ENCODE measurements around the gene CAPN14. TPM values are rescaled to one million over a fixed set of nuclear protein-coding genes. Genes with fewer than 3 reads are reported as not detected.

CAPN14 gene
- total RNA-seq, 2 experiments from 2014 or later: 0.26 to 0.33 TPM

DNA sequence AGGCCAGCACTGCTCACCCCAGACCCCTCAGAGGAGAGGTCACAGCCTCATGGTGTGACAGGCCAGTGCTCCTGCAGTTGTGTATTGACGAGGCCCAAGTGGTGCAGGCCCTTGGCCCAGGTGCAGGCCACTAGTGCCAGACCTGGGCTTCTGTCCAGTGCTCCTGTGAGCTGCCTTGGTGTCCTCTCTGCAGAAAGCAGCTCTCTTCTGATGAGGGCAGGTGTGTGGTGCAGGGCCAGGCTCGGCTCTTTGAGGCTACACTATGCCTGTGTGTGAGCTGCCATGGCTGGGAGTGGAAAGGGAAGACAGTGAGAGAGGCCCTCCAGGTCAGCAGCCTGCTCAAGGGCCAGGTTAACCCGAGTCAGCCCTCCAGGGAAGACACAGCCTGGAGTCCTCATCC, 33.7 kb upstream of the CAPN14 start:
- H3K27me3 Mint-ChIP-seq: no peaks in the 10 kb centered on the region
- no peaks in the 10 kb centered on the region for H3K36me3 Mint-ChIP-seq
- H3K4me3 Mint-ChIP-seq: no peak overlapping the region
- no peak for ATAC-seq
- no peaks in the 10 kb centered on the region for H3K9me3 Mint-ChIP-seq (ENCODE audit: low read depth)
- peaks cover 2% of the 10 kb centered on the region for H3K4me1 Mint-ChIP-seq
- no peak overlapping the region for H3K27ac Mint-ChIP-seq
- DNase-seq: no peak
- CTCF ChIA-PET: no interaction called here

DNA sequence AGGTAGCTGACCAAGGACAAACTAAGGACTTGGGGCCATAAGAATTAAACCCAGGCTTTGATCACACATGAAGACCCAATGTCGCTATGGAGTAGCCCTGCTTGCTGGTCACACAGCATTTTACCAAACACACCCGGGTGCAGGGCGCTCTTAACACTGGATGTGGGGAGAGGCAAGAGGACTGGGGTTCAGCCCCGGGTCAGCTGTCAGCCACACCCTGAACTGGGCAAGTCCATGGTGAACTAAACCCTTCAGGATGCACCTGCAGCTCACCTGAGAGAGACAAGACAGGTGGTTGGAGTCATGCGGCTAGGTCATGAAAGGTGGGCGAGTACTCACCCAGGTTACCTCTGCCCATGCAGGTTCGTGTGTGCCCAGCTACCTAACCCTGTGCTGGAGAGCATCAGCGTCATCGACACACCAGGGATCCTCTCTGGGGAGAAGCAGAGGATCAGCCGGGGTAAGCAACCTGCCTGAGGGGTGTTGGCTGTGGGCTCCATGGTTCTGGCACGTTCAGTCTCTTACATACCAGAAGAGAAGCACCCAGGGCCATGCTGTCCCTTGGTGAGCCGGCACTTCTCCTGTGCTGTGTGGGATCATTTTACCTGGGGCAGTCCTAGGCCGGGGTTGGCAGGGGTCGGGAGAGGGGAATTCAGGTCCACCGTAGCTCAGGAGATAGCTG, 31.8 kb upstream of the CAPN14 start:
- peaks cover 2% of the 10 kb centered on the region for H3K4me1 Mint-ChIP-seq
- no peaks in the 10 kb centered on the region for H3K27me3 Mint-ChIP-seq
- CTCF ChIA-PET: no interaction called here
- DNase-seq (no peak), ATAC-seq (peak; percentile 9)
- H3K9me3 Mint-ChIP-seq (ENCODE audit: low read depth): no peaks in the 10 kb centered on the region
- no peak overlapping the region for H3K4me3 Mint-ChIP-seq
- H3K27ac Mint-ChIP-seq: no peak overlapping the region
- no peaks in the 10 kb centered on the region for H3K36me3 Mint-ChIP-seq

DNA sequence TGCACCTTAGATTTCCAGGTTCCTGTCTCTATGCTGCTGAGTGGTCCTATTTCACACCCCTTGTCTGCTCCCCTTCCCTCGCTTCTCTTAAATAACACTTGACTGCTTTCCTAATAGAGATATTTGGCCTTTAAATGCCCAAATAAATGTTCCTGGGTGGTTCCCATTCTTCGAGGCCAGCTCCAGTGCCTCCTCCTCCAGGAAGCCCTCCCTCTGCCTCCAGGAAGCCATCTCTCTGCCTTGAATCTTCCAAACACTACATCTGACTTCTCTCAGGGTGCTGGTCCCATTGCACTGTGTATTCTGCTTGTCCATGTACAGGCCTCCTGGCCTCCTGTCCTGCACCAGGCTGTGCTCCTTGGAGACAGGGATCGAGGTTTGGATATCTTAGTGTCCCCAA, 30.8 kb upstream of the CAPN14 start:
- CTCF ChIA-PET: no interaction called here
- H3K4me1 Mint-ChIP-seq: no peaks in the 10 kb centered on the region

DNA sequence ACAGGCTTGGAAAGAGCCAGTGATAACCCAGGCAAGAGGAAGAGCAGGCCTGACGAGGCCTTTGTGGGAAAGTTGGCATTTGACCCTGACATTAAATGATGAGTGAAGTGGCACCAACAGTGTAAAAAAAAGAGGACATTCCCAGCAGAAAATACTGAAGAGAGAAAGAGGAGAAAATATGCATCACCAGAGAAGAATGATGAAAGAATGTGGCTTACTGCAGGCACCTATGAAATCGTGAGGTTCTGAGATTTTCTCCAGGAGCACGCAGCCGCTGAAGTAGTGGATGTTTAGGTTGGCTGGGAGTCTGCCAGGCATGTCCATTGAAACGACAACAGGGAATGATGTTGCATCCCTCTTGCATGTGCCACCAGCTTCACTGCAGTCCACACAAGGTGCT, 30.4 kb upstream of the CAPN14 start:
- ATAC-seq (no peak), DNase-seq (no peak)
- no peak overlapping the region for H3K27ac Mint-ChIP-seq
- H3K4me3 Mint-ChIP-seq: no peak overlapping the region
- CTCF ChIA-PET: no interaction called here
- H3K36me3 Mint-ChIP-seq: no peaks in the 10 kb centered on the region
- no peaks in the 10 kb centered on the region for H3K27me3 Mint-ChIP-seq
- H3K9me3 Mint-ChIP-seq (ENCODE audit: low read depth): no peaks in the 10 kb centered on the region
- H3K4me1 Mint-ChIP-seq: no peaks in the 10 kb centered on the region

More for the DNA sequence above, 30.8 kb upstream of the CAPN14 start:
- Mint-ChIP-seq H3K36me3 (no peaks in the 10 kb centered on the region), H3K4me3 (no peak overlapping the region), H3K9me3 (ENCODE audit: low read depth) (no peaks in the 10 kb centered on the region), H3K27me3 (no peaks in the 10 kb centered on the region), H3K27ac (no peak overlapping the region)
- no peak for DNase-seq
- ATAC-seq: no peak

DNA sequence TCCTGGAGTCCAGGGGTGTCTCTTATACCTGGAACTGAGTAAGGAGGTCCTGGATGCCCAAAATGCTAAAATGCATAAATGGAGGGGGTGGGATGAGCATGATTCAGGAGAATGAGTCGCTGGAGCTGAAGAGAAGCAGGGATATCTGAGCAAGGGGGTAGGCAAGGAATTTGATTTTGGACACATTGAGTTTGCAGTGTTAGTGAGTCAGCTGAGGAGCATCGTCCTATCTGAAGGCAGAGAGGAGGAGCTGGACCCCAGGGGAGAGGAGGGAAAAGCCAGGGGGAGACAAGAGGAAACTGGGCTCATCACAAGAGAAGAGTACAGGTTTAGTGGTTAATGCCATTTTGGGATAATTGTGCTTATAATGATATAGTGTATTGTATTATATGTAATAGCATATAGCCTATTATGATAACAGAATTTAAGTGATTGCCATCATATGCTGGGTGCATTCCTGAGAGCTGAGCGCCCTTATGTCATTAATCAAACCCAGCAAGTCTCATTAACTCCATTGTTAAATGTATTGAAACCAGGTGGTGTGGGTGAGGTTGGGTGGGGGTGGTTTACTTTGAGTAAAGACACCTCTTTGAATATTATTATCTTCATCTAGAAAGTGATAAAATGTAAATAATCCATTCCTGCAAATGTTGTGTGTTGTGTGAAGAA, 29.0 kb upstream of the CAPN14 start:
- Mint-ChIP-seq H3K4me1 (peaks cover 9% of the 10 kb centered on the region), H3K36me3 (no peaks in the 10 kb centered on the region), H3K27me3 (no peaks in the 10 kb centered on the region), H3K9me3 (ENCODE audit: low read depth) (no peaks in the 10 kb centered on the region), H3K27ac (no peak overlapping the region), H3K4me3 (no peak overlapping the region)
- ATAC-seq (no peak), DNase-seq (no peak)
- CTCF ChIA-PET: no interaction called here

DNA sequence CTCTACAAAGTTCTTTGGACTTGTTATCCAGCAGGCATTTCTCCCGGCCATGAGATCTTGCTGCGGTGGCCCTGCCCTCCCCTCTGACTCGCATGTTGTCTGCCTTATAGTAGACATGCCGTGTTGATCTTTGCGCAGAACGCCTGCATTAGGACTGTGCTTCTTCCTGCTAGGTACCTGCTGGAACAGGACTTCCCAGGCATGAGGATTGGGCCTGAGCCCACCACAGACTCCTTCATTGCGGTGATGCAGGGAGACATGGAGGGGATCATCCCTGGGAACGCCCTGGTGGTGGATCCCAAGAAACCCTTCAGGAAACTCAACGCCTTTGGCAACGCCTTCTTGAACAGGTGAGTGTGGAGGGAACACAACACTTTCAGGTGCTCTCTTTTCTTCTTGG, 26.8 kb upstream of the CAPN14 start:
- no peak for DNase-seq
- CTCF ChIA-PET: no interaction called here

DNA sequence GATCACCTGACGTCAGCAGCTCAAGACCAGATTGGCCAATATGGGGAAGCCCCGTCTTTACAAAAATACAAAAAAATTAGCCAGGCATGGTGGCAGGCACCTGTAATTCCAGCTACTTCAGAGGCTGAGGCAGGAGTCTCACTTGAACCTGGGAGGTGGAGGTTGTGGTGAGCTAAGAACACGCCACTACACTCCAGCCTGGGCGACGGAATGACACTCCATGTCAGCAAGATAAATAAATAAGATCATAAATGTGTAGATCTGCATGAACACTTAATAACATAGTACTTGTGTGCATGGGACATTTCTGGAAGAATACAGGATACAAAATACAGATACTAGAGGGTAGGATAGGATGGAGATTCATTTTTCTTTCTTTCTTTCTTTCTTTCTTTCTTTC, 25.7 kb upstream of the CAPN14 start:
- Mint-ChIP-seq H3K27me3 (no peaks in the 10 kb centered on the region), H3K36me3 (no peaks in the 10 kb centered on the region), H3K4me1 (peaks cover 14% of the 10 kb centered on the region), H3K27ac (no peak overlapping the region), H3K4me3 (no peak overlapping the region), H3K9me3 (ENCODE audit: low read depth) (no peaks in the 10 kb centered on the region)
- ATAC-seq: no peak
- DNase-seq: no peak
- CTCF ChIA-PET: no interaction called here

More for the DNA sequence above, 26.8 kb upstream of the CAPN14 start:
- Mint-ChIP-seq H3K27me3 (no peaks in the 10 kb centered on the region), H3K4me3 (no peak overlapping the region), H3K27ac (no peak overlapping the region), H3K36me3 (no peaks in the 10 kb centered on the region), H3K4me1 (peaks cover 14% of the 10 kb centered on the region), H3K9me3 (ENCODE audit: low read depth) (no peaks in the 10 kb centered on the region)
- no peak for ATAC-seq

DNA sequence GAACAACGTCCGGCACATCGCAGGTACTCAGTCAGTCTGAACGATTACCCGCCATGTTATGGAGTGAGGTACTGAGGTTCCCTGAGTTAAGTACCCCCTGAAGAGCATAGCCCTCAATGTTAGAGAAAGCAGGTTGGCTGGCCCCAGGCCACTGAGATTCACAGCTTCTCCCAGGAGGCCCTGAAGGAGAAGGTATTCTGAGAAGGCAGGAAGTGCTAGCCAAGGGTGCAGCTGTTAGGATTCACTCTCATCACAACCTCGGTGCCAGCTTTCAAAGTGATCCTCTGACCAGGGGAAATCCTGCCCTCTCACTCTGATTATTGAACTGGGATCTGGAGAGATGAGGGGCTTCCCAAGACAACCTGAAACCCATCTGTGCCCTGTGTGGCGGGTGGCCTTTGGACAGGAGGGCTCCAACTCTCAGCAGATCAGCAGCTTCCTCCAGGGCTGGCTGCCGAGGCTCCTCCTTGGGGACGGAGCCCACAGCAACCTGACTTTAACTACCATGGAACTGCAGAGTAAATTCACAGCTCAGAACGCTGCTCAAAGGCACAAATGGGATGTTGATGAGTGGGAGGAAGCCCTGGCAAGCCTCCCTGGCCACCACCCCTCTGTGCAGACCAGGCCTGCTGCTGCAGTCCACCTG, 24.4 kb upstream of the CAPN14 start:
- Mint-ChIP-seq H3K4me1 (peaks cover 14% of the 10 kb centered on the region), H3K36me3 (no peaks in the 10 kb centered on the region), H3K27me3 (no peaks in the 10 kb centered on the region), H3K27ac (no peak overlapping the region), H3K4me3 (no peak overlapping the region), H3K9me3 (ENCODE audit: low read depth) (no peaks in the 10 kb centered on the region)
- DNase-seq (no peak), ATAC-seq (no peak)
- CTCF ChIA-PET: interaction anchor here (1.3 kb wide), 1 partner anchor 530 kb away, joined by 3 read pairs; no protein-coding TSS in a partner anchor

DNA sequence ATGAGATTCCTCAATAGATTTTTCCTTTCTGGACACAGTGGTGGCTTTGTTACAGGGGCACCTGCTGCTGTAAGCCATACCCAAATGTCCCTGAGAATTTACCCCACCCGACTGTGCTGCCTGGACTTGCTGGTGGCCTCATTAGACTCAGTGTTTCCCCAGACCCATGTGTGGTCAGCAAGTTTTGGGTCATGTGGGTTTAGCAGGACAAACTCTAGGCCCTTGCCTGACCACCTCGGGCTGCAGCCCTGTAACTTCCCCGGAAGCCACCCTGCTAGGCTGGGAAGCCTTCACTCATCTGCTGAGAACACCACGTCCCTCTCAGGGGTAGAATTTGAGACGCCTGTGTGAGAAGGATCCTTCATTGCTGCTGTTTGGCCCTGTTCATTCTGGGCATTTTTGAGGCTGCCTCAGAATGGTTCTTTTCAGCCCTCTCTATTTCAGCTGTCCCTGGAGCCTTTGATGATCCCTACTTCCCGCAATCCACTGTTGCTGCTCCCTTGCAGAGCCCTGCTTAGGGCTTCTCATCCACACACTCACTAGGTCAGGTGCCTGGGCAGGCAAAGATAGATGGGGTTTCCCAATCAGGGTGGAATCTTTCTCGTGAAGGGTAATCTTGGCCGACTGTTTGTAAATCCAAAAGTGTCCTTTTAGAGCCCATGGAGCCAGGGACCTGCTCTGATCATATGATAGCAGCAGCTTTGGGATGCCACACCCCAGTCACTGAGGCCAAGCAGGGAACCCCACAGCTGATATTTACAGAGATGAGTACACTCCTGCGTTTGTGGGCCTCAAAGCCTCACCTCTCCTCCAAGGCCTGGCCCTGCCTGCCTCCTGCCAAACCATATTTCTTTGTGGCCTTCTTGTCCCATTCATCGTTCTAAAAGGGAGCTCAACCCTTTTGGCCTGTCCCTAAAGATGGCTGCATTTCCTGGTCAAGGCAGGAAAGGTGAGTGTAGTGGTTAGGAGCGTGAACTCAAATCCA, 23.4 kb upstream of the CAPN14 start:
- ATAC-seq (no peak), DNase-seq (no peak)
- H3K27me3 Mint-ChIP-seq: no peaks in the 10 kb centered on the region
- no peaks in the 10 kb centered on the region for H3K36me3 Mint-ChIP-seq
- no peaks in the 10 kb centered on the region for H3K9me3 Mint-ChIP-seq (ENCODE audit: low read depth)
- H3K4me1 Mint-ChIP-seq: peaks cover 14% of the 10 kb centered on the region
- H3K4me3 Mint-ChIP-seq: no peak overlapping the region
- CTCF ChIA-PET: interaction anchor here (1.3 kb wide), 1 partner anchor 529 kb away, joined by 3 read pairs; no protein-coding TSS in a partner anchor
- H3K27ac Mint-ChIP-seq: no peak overlapping the region

DNA sequence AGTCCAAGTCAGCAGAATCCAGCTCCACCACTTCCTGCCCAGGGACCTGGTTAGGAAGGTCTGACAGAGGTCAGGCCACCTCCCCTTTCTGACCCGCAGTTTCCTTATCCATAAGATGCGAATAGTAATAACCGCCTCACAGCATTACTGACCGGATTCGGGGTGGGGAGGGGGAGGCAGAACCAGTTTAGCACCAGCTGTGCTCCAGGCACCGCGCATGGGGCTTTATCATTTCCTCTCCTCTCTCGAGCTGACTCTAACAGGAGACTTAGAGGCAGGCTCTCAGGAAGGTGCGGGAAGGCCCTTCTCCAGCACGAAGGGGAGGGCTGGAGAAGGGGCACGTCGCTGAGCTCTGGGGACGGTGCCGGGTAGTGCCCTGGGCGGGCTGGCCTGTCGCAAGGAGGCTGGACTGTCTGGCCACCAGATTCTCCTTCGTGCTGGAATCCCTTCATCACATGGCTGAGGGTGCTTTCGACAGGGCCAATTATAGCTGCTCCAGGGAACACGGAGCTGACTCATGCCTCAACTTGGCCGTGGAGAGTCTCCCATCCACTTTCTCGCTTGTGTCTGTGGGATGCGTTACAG, 22.4 kb upstream of the CAPN14 start:
- no peaks in the 10 kb centered on the region for H3K36me3 Mint-ChIP-seq
- H3K27me3 Mint-ChIP-seq: peaks cover 2% of the 10 kb centered on the region
- H3K4me1 Mint-ChIP-seq: peaks cover 18% of the 10 kb centered on the region
- ATAC-seq: no peak
- H3K4me3 Mint-ChIP-seq: no peak overlapping the region
- no peak overlapping the region for H3K27ac Mint-ChIP-seq
- CTCF ChIA-PET: no interaction called here
- no peak for DNase-seq
- no peaks in the 10 kb centered on the region for H3K9me3 Mint-ChIP-seq (ENCODE audit: low read depth)

DNA sequence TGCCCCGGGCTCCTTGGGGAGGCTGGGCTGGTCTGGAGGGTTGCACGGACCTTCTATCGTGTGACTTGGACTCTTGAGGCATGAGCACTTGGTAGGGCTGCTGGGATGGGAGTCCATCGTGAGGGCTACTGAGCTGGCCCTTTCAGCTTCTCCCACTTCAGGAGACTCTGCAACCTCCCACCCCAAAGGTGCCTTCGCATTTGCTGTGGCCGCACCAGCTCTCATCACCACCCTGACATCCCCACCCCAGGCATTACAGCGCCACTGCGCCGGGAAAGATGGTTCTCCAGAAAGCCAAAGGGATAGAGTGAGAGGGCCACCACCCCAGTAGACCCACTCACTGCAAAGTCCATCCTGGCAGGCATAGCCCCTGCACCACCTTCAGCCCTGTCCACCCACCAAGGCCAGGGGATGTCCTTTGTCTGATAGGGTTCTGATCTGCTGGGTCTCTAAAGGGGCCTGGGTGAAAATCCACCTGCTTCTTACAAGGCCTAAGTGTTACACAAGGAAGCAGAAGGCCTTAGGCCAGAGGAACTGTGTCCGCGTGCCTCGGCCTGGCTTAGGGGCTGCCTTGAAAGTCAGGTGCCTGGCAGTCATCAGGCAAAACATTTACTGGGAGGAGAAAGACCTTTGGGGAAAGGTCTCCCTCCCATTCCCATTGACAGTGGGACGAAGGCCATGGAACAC, 21.7 kb upstream of the CAPN14 start:
- Mint-ChIP-seq H3K4me1 (peaks cover 18% of the 10 kb centered on the region), H3K27me3 (peaks cover 2% of the 10 kb centered on the region), H3K4me3 (no peak overlapping the region), H3K27ac (no peak overlapping the region), H3K36me3 (no peaks in the 10 kb centered on the region), H3K9me3 (ENCODE audit: low read depth) (no peaks in the 10 kb centered on the region)
- CTCF ChIA-PET: no interaction called here
- DNase-seq (no peak), ATAC-seq (no peak)

DNA sequence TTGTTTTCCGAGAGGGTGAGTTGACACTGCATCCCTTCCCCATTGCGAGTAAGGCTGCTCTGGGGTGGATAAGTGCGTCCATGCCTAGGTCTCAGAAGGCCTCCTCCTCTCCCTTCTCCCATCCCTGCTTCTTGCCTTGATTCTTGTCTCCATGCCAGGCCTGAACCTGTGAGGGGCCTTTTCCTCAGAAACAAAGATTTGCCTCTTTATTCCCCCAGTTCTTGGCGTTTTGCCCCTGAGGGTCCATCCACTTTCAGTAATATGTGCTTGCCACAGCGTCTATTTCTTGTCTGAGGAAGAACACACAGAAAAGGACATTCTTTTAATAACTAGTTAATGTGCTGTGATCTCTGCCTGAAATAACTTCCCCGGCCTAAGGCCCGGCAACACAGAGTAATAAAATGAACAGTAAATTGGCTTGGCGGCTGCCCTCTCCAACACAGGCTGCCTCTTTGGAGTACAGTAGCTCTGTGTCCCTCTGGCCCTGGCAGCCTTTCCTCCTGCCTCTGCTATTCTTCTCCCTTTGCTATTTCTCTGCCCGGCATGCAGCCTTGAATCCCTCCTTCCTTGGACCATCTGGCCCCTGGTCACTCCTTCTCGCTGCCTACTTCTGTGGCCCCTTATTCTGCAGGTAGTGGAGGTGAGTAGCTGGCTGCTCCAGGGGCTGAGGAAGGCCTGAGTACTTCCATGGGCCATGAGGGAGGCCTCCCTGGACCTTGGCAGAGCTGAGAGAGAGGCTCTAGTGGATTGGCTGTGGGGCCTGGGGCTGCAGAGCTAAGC, 21.0 kb upstream of the CAPN14 start:
- Mint-ChIP-seq H3K36me3 (no peaks in the 10 kb centered on the region), H3K27ac (no peak overlapping the region), H3K9me3 (ENCODE audit: low read depth) (no peaks in the 10 kb centered on the region), H3K4me3 (no peak overlapping the region), H3K27me3 (peaks cover 2% of the 10 kb centered on the region), H3K4me1 (peaks cover 22% of the 10 kb centered on the region)
- CTCF ChIA-PET: no interaction called here
- DNase-seq (no peak), ATAC-seq (no peak)

Data from activated CD8-positive, alpha-beta memory T cell treated with anti-CD3 and anti-CD28 coated beads, Interleukin-2, amount 10 ng/mL, durations not matched to agents 7 days and 5 days (primary cell).